ENCODE results near the gene COLEC12.

DNA sequence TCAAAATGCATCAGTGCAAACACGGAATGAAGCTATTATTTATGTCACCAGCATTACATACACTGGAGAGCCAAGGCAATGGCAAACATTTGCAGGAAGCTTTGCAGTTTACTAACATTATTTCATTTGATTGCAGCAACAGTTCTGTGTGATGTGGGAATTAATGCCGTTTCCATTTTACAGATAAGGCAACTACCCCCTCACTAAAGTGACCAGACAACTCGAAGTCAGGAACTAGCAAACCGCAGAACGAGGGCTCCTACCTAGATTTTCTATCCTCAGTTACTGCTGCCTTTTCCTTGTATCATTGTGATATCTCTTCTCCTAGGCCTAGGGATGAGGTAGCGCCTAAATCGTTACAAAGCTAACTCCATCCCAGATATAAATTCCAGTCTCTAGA is 85.5 kb downstream of the COLEC12 start:
- no peak for TF ChIP-seq POLR2AphosphoS5 (IDR thresholded peaks at IDR 0.05)
- TF ChIP-seq, protein P1, sequence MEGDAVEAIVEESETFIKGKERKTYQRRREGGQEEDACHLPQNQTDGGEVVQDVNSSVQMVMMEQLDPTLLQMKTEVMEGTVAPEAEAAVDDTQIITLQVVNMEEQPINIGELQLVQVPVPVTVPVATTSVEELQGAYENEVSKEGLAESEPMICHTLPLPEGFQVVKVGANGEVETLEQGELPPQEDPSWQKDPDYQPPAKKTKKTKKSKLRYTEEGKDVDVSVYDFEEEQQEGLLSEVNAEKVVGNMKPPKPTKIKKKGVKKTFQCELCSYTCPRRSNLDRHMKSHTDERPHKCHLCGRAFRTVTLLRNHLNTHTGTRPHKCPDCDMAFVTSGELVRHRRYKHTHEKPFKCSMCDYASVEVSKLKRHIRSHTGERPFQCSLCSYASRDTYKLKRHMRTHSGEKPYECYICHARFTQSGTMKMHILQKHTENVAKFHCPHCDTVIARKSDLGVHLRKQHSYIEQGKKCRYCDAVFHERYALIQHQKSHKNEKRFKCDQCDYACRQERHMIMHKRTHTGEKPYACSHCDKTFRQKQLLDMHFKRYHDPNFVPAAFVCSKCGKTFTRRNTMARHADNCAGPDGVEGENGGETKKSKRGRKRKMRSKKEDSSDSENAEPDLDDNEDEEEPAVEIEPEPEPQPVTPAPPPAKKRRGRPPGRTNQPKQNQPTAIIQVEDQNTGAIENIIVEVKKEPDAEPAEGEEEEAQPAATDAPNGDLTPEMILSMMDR (IDR thresholded peaks at IDR 0.05): no peak
